HepG2 (cell line): ENCODE data around the gene GPR17. TPM values are rescaled to one million over a fixed set of nuclear protein-coding genes. Genes with fewer than 3 reads are reported as not detected.

ENCODE experiments used
- ARID2 ChIP-seq: sonication (generic); formaldehyde crosslinking; IDR thresholded peaks from 2 replicates; pipeline ENCODE4 v1.8.1; 2022; ENCODE audit warnings: mild to moderate bottlenecking, missing genetic modification reagents, borderline replicate concordance
- FOXC1 ChIP-seq: sonication (generic); formaldehyde crosslinking; IDR thresholded peaks from 2 replicates; pipeline ENCODE4 v1.8.0; 2022; ENCODE audit warnings: mild to moderate bottlenecking, missing genetic modification reagents, borderline replicate concordance
- HDAC1 ChIP-seq: sonication (generic); formaldehyde crosslinking; IDR thresholded peaks from 2 replicates; pipeline ENCODE4 v1.5.1; 2020; ENCODE audit warnings: mild to moderate bottlenecking, missing genetic modification reagents
- MXI1 ChIP-seq: IDR thresholded peaks from 3 replicates; pipeline ENCODE4 v1.6.1; 2012; ENCODE audit warnings: low read depth, low read length, inconsistent platforms, borderline replicate concordance
- NFIB ChIP-seq: sonication (generic); formaldehyde crosslinking; IDR thresholded peaks from 2 replicates; pipeline ENCODE4 v1.9.0; 2021; ENCODE audit warnings: missing genetic modification reagents, mild to moderate bottlenecking, borderline replicate concordance
- POLR2A ChIP-seq, 2 experiments: IDR thresholded peaks; 2 replicates each; pipeline ENCODE4 v1.6.1; 2011; ENCODE audit warnings: low read depth in 2 of 2, low read length in 2 of 2, mild to moderate bottlenecking in 1 of 2, moderate library complexity in 1 of 2; ENCODE audit not compliant: insufficient read depth in 1 of 2
- RXRB ChIP-seq: IDR thresholded peaks from 2 replicates; pipeline ENCODE4 v1.6.1; 2016; ENCODE audit warnings: borderline replicate concordance, missing genetic modification reagents, missing compliant biosample characterization
- SP140L ChIP-seq: sonication (generic); formaldehyde crosslinking; IDR thresholded peaks from 2 replicates; pipeline ENCODE4 v1.4.0; 2020; ENCODE audit warnings: missing genetic modification reagents, borderline replicate concordance
- SRSF9 ChIP-seq: fragments of 200-400 bp; formaldehyde crosslinking; IDR thresholded peaks from 2 replicates; pipeline ENCODE4 v1.6.1; 2018; ENCODE audit warnings: borderline replicate concordance, mild to moderate bottlenecking, low read depth, low read length; ENCODE audit not compliant: insufficient read depth, poor library complexity, severe bottlenecking
- TAF1 ChIP-seq: sonication (generic); formaldehyde crosslinking; IDR thresholded peaks from 2 replicates; pipeline ENCODE4 v1.4.0; 2020; ENCODE audit warnings: missing genetic modification reagents
- TCF12 ChIP-seq, 2 experiments: fragments of 450-650 bp in 1 of 2; sonication (generic) in 1 of 2; formaldehyde crosslinking in 1 of 2; IDR thresholded peaks; 2 replicates each; pipeline versions ENCODE4 v1.6.1 to v1.8.0; 2017 to 2022; ENCODE audit warnings: antibody characterized with exemption in 1 of 2, mild to moderate bottlenecking in 1 of 2, missing genetic modification reagents in 1 of 2, moderate library complexity in 1 of 2
- ZNF326 ChIP-seq: sonication (generic); formaldehyde crosslinking; IDR thresholded peaks from 2 replicates; pipeline ENCODE4 v1.4.0; 2020; ENCODE audit warnings: missing genetic modification reagents, borderline replicate concordance
- ZNF468 ChIP-seq: sonication (generic); formaldehyde crosslinking; IDR thresholded peaks from 2 replicates; pipeline ENCODE4 v1.8.0; 2022; ENCODE audit warnings: mild to moderate bottlenecking, moderate library complexity, missing genetic modification reagents
- ZNF530 ChIP-seq: sonication (generic); formaldehyde crosslinking; IDR thresholded peaks from 2 replicates; pipeline ENCODE4 v1.5.0; 2020; ENCODE audit warnings: low read depth, mild to moderate bottlenecking, missing genetic modification reagents
- ZNF550 ChIP-seq: sonication (generic); formaldehyde crosslinking; IDR thresholded peaks from 2 replicates; pipeline ENCODE4 v1.4.0; 2020; ENCODE audit warnings: mild to moderate bottlenecking, missing genetic modification reagents, borderline replicate concordance
- ZNF557 ChIP-seq: sonication (generic); formaldehyde crosslinking; IDR thresholded peaks from 2 replicates; pipeline ENCODE4 v1.4.0; 2020; ENCODE audit warnings: missing genetic modification reagents
- ZNF598 ChIP-seq: sonication (generic); formaldehyde crosslinking; IDR thresholded peaks from 2 replicates; pipeline ENCODE4 v1.5.1; 2020; ENCODE audit warnings: mild to moderate bottlenecking, missing genetic modification reagents, borderline replicate concordance
- ZNF766 ChIP-seq: sonication (generic); formaldehyde crosslinking; IDR thresholded peaks from 2 replicates; pipeline ENCODE4 v1.5.0; 2020; ENCODE audit warnings: missing genetic modification reagents, borderline replicate concordance
- polyA plus RNA-seq, 8 experiments: library from polyadenylated mRNA; depleted of rRNA in 3 of 8; stranded (reverse) in 7 of 8; unstranded in 1 of 8; fragments of >200 nt; fragmentation: Illumina TruSeq in 4 of 8; extraction: Trizol in 4 of 8; gene quantifications; 2 replicates each; pipeline versions ENCODE4 v1.2.1 to v1.2.3, GENCODE V29; 2011 to 2016; ENCODE audit warnings: low read depth in 4 of 8, missing spikeins in 1 of 8, mixed read lengths in 1 of 8; ENCODE audit not compliant: insufficient read depth in 1 of 8
- total RNA-seq, 5 experiments: library from RNA; depleted of rRNA; stranded (reverse); fragments of >200 nt; fragmentation: Illumina TruSeq; extraction: Trizol; gene quantifications; 2 replicates each; pipeline ENCODE4 v1.2.3, GENCODE V29; 2016; ENCODE audit warnings: low read depth in 1 of 5
- TF ChIP-seq, protein P1 (sequence below): sonication (generic); formaldehyde crosslinking; IDR thresholded peaks from 2 replicates; pipeline ENCODE4 v1.8.1; 2023; ENCODE audit warnings: mild to moderate bottlenecking, moderate library complexity, missing genetic modification reagents
- TF ChIP-seq, protein P2 (sequence below): sonication (generic); formaldehyde crosslinking; IDR thresholded peaks from 2 replicates; pipeline ENCODE4 v1.5.0; 2020; ENCODE audit warnings: missing genetic modification reagents, mild to moderate bottlenecking, borderline replicate concordance
- TF ChIP-seq, protein P3 (sequence below): sonication (generic); formaldehyde crosslinking; IDR thresholded peaks from 2 replicates; pipeline ENCODE4 v1.5.0; 2020; ENCODE audit warnings: missing genetic modification reagents
- TF ChIP-seq, protein P4 (sequence below): IDR thresholded peaks from 2 replicates; pipeline ENCODE4 v1.6.1; 2016; ENCODE audit warnings: missing compliant biosample characterization, missing genetic modification reagents, borderline replicate concordance
- TF ChIP-seq, protein P5 (sequence below): sonication (generic); formaldehyde crosslinking; IDR thresholded peaks from 2 replicates; pipeline ENCODE4 v1.4.0; 2020; ENCODE audit warnings: missing genetic modification reagents

GPR17 gene
- total and polyA plus RNA-seq, 2 of the 13 experiments (the other 11 are each of a cell fraction or from before 2014, with no cell fraction given) = not detected

DNA sequence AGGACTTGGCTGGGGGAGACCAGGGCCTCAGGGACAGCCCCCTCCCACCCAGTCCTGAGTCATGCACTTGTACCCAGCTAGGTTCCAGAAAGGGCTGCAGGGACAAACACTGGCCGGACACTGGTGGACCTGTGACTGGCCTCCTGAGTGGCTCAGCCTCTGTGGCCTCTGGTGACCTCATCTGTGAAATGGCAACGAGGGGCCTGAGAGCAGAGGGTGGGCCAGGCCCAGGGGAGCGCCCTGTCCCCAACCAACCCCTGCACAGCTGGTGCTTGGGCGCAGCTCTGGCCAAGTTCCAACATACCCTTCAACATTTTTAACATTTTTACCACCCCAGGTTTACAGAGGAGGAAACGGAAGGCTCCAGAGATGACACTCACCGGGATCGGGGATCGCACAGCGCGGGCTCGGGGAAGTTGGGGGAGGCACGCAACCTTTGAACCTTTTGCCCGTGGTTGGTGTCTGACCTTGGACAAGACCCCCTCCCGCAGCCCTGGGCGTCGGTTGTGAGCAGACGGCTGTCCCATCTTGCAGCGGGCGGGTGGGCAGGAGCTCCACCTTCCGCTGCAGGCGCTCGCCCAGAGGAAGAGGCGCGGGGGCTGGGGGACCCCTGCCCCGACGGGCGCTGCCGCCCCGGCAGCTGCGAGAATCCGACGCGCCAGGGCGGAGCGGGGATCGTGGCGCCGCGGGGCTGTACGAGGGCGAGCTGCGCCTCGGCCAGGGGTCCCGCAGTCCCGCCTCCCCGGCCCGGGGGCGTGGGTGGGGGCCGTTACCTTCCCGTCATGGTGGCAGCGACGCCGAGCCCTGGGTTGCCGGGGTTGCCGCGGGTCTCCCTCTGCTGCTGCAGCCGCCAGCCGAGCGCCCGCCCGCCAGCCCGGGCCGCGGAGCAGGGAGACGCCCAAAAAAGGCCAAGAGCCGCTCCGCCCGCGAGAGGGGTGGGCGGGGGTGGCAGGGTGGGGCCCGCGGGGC is 28.6 kb downstream of the GPR17 start (continued):
- TF ChIP-seq, protein P1, sequence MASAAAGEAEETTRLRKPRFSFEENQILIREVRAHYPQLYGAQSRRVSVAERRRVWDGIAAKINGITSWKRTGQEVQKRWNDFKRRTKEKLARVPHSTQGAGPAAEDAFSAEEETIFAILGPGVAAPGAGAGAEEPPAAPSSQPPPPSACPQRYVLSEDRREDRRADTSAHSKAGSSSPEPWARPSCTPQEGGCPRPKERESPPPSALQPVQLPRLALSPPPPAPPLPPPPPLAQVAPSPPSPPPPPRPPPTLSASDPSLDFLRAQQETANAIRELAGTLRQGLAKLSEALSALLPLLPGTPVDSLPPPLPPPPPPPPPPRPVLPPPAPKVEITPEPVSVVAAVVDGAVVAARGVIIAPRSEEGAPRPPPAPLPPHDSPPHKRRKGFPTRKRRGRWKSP (CRISPR knock-in tag) = no peak
- TF ChIP-seq ARID2 (no peak), POLR2A (IDR thresholded peaks at IDR 0.05; ENCODE audit: insufficient read depth in 1 of 2, low read depth in 2 of 2, low read length in 2 of 2) (no peak), SP140L (no peak), ZNF557 (CRISPR knock-in tag) (no peak), SRSF9 (no peak), FOXC1 (CRISPR knock-in tag) (0 out of 2 replicates have a peak, but pooled peaks have one; percentile 47), ZNF468 (CRISPR knock-in tag) (no peak), ZNF530 (CRISPR knock-in tag) (no peak), ZNF598 (CRISPR knock-in tag) (no peak), NFIB (no peak), HDAC1 (CRISPR knock-in tag) (0 out of 2 replicates have a peak, but pooled peaks have one; percentile 26), RXRB (CRISPR knock-in tag) (0 out of 2 replicates have a peak, but pooled peaks have one; percentile 9), ZNF326 (no peak), MXI1 (no peak), ZNF550 (CRISPR knock-in tag) (no peak), TAF1 (CRISPR knock-in tag) (no peak), TCF12 (IDR thresholded peaks at IDR 0.05) (no peak), TCF12 (CRISPR knock-in tag; IDR thresholded peaks at IDR 0.05) (no peak), ZNF766 (CRISPR knock-in tag) (no peak)
- TF ChIP-seq, protein P2, sequence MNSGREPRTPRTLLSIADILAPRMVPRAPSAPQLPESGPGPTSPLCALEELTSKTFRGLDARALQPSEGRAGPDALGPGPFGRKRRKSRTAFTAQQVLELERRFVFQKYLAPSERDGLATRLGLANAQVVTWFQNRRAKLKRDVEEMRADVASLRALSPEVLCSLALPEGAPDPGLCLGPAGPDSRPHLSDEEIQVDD (CRISPR knock-in tag) = no peak
- TF ChIP-seq, protein P3, sequence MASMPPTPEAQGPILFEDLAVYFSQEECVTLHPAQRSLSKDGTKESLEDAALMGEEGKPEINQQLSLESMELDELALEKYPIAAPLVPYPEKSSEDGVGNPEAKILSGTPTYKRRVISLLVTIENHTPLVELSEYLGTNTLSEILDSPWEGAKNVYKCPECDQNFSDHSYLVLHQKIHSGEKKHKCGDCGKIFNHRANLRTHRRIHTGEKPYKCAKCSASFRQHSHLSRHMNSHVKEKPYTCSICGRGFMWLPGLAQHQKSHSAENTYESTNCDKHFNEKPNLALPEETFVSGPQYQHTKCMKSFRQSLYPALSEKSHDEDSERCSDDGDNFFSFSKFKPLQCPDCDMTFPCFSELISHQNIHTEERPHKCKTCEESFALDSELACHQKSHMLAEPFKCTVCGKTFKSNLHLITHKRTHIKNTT (CRISPR knock-in tag) = no peak
- TF ChIP-seq, protein P4, sequence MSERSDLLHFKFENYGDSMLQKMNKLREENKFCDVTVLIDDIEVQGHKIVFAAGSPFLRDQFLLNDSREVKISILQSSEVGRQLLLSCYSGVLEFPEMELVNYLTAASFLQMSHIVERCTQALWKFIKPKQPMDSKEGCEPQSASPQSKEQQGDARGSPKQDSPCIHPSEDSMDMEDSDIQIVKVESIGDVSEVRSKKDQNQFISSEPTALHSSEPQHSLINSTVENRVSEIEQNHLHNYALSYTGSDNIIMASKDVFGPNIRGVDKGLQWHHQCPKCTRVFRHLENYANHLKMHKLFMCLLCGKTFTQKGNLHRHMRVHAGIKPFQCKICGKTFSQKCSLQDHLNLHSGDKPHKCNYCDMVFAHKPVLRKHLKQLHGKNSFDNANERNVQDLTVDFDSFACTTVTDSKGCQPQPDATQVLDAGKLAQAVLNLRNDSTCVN (CRISPR knock-in tag) = no peak
- TF ChIP-seq, protein P5, sequence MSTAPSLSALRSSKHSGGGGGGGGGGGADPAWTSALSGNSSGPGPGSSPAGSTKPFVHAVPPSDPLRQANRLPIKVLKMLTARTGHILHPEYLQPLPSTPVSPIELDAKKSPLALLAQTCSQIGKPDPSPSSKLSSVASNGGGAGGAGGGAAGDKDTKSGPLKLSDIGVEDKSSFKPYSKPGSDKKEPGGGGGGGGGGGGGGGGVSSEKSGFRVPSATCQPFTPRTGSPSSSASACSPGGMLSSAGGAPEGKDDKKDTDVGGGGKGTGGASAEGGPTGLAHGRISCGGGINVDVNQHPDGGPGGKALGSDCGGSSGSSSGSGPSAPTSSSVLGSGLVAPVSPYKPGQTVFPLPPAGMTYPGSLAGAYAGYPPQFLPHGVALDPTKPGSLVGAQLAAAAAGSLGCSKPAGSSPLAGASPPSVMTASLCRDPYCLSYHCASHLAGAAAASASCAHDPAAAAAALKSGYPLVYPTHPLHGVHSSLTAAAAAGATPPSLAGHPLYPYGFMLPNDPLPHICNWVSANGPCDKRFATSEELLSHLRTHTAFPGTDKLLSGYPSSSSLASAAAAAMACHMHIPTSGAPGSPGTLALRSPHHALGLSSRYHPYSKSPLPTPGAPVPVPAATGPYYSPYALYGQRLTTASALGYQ (CRISPR knock-in tag) = no peak
